ENCODE measurements around the gene PRDM11. TPM values are rescaled to one million over a fixed set of nuclear protein-coding genes. Genes with fewer than 3 reads are reported as not detected.

PRDM11 gene
- total and polyA plus RNA-seq, 8 donors = 1.2 to 139 (median 7.9) TPM

DNA sequence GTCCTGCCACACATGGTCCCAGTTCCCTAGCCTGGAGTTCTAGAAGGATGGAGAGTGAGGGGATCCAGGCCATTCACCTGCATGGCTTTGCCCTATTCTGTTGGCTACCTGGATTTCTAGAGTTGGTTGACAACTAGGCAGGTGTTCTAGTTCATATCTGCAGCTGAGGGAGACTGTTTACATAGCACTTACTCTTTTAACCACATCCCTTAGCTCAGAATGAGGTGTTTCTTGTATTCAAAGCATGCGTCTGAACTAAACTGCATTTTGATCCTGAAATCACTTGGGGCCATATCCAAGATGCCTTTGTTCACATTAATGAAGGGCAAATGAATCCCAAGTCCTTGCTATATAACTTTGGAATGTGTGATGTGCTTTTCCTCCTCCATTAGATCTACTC, 78.8 kb downstream of the PRDM11 start:
- no peak for DNase-seq
- WGBS, 5 donors = 42 to 67% (median 62%) methylated on average over 1 of the region's 1 CpG

DNA sequence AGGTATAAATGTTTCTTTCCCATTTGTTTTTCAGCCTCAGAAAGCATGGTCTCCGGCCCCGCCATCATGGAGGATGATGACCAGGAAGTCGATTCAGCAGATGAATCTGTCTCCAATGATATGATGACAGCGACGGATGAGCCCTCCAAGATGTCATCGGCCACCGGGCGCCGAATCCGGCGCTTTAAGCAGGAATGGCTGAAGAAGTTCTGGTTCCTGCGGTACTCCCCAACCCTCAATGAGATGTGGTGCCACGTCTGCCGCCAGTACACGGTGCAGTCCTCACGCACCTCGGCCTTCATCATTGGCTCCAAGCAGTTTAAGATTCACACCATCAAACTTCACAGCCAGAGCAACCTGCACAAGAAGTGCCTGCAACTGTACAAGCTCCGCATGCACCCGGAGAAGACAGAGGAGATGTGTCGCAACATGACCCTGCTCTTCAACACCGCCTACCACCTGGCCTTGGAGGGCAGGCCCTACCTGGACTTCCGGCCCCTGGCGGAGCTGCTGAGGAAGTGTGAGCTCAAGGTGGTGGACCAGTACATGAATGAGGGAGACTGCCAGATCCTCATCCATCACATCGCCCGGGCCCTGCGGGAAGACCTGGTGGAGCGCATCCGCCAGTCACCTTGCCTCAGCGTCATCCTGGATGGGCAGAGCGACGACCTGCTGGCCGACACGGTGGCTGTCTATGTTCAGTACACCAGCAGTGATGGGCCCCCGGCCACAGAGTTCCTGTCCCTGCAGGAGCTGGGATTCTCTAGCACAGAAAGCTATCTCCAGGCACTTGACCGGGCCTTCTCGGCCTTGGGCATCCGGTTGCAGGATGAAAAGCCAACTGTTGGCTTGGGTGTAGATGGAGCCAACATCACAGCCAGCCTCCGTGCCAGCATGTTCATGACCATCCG, 79.8 kb downstream of the PRDM11 start:
- Histone ChIP-seq H3K4me3 (no peak overlapping the region), H3K27ac (no peak overlapping the region), H3K4me1 (no peaks in the 10 kb centered on the region), H3K27me3 (no peaks in the 10 kb centered on the region), H3K9me3 (no peaks in the 10 kb centered on the region), H3K36me3 (peaks cover 24 to 82% (median 61%) of the 10 kb centered on the region in 4 donors)
- TF ChIP-seq, protein P1, sequence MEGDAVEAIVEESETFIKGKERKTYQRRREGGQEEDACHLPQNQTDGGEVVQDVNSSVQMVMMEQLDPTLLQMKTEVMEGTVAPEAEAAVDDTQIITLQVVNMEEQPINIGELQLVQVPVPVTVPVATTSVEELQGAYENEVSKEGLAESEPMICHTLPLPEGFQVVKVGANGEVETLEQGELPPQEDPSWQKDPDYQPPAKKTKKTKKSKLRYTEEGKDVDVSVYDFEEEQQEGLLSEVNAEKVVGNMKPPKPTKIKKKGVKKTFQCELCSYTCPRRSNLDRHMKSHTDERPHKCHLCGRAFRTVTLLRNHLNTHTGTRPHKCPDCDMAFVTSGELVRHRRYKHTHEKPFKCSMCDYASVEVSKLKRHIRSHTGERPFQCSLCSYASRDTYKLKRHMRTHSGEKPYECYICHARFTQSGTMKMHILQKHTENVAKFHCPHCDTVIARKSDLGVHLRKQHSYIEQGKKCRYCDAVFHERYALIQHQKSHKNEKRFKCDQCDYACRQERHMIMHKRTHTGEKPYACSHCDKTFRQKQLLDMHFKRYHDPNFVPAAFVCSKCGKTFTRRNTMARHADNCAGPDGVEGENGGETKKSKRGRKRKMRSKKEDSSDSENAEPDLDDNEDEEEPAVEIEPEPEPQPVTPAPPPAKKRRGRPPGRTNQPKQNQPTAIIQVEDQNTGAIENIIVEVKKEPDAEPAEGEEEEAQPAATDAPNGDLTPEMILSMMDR (IDR thresholded peaks at IDR 0.05) = no peak
- no peak for TF ChIP-seq POLR2AphosphoS5 (IDR thresholded peaks at IDR 0.05)
- no peak for TF ChIP-seq POLR2A (IDR thresholded peaks at IDR 0.05)
- TF ChIP-seq EP300 (IDR thresholded peaks at IDR 0.05) = no peak
- intact Hi-C loops (cut with DNase I; ENCODE audit: low total_unique reads) = no loop called here
- 91 to 98% (median 97%) methylated on average over 32 to 39 of the region's 39 CpGs for WGBS, 5 donors
- DNase-seq = no peak

More for the DNA sequence above, 78.8 kb downstream of the PRDM11 start:
- H3K4me3 ChIP-seq = no peak overlapping the region
- no peaks in the 10 kb centered on the region for H3K9me3 ChIP-seq
- H3K4me1 ChIP-seq = no peaks in the 10 kb centered on the region
- intact Hi-C loops (cut with DNase I; ENCODE audit: low total_unique reads) = no loop called here
- no peak for TF ChIP-seq EP300 (IDR thresholded peaks at IDR 0.05)
- TF ChIP-seq POLR2A (IDR thresholded peaks at IDR 0.05) = no peak
- TF ChIP-seq POLR2AphosphoS5 (IDR thresholded peaks at IDR 0.05) = no peak
- TF ChIP-seq, protein P1 (IDR thresholded peaks at IDR 0.05) = no peak
- peaks cover 24 to 87% (median 70%) of the 10 kb centered on the region in 4 donors for H3K36me3 ChIP-seq
- H3K27ac ChIP-seq = no peak overlapping the region
- no peaks in the 10 kb centered on the region for H3K27me3 ChIP-seq

DNA sequence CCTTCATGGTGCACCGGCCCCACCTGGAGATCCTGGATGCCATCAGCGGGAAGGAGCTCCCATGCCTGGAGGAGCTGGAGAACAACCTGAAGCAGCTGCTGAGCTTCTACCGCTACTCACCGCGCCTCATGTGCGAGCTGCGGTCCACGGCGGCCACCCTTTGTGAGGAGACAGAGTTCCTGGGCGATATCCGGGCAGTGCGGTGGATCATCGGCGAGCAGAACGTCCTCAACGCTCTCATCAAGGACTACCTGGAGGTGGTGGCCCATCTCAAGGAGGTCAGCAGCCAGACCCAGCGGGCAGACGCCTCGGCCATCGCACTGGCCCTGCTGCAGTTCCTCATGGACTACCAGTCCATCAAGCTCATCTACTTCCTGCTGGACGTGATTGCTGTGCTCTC, 80.5 kb downstream of the PRDM11 start:
- H3K4me3 ChIP-seq = no peak overlapping the region
- H3K9me3 ChIP-seq = no peaks in the 10 kb centered on the region
- intact Hi-C loops (cut with DNase I; ENCODE audit: low total_unique reads) = no loop called here
- TF ChIP-seq POLR2AphosphoS5 (IDR thresholded peaks at IDR 0.05) (no peak), EP300 (IDR thresholded peaks at IDR 0.05) (no peak)
- TF ChIP-seq, protein P1 (IDR thresholded peaks at IDR 0.05) = no peak
- DNase-seq = no peak
- no peak overlapping the region for H3K27ac ChIP-seq
- H3K27me3 ChIP-seq = no peaks in the 10 kb centered on the region
- H3K4me1 ChIP-seq = no peaks in the 10 kb centered on the region
- WGBS, 5 donors = 90 to 99% (median 96%) methylated on average over 19 to 21 of the region's 21 CpGs
- H3K36me3 ChIP-seq = peaks cover 24 to 76% (median 55%) of the 10 kb centered on the region in 4 donors

DNA sequence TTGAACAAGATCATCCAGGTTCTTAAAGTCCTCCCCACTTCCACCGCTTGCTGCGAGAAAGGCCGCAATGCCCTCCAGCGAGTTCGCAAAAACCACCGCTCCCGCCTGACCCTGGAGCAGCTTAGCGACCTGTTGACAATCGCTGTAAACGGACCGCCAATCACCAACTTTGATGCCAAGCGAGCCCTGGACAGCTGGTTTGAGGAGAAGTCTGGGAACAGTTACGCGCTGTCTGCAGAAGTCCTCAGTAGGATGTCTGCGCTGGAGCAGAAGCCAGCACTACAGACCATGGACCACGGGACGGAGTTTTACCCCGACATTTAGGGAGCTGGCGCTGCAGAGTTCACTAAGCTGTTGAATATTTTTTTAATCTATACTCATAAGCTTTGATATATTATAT, 81.4 kb downstream of the PRDM11 start:
- H3K4me3 ChIP-seq = no peak overlapping the region
- WGBS, 5 donors = 94 to 97% (median 96%) methylated on average over 19 of the region's 19 CpGs
- H3K4me1 ChIP-seq = no peaks in the 10 kb centered on the region
- H3K36me3 ChIP-seq = peaks cover 24 to 68% (median 49%) of the 10 kb centered on the region in 4 donors
- H3K27me3 ChIP-seq = no peaks in the 10 kb centered on the region
- intact Hi-C loops (cut with DNase I; ENCODE audit: low total_unique reads) = no loop called here
- no peak for TF ChIP-seq EP300 (IDR thresholded peaks at IDR 0.05)
- TF ChIP-seq, protein P1 (IDR thresholded peaks at IDR 0.05) = no peak
- no peak for TF ChIP-seq POLR2A (IDR thresholded peaks at IDR 0.05)
- no peak for TF ChIP-seq POLR2AphosphoS5 (IDR thresholded peaks at IDR 0.05)
- no peak for DNase-seq
- no peaks in the 10 kb centered on the region for H3K9me3 ChIP-seq
- no peak overlapping the region for H3K27ac ChIP-seq

Data from stomach (tissue), 9 donors.